GM12891 (cell line): ENCODE measurements around the gene SLC66A2.

Experiments
- POLR2A ChIP-seq: IDR thresholded peaks from 2 replicates; pipeline ENCODE4 v1.6.1; 2011; ENCODE audit warnings: low read depth, low read length, control low read depth
- TAF1 ChIP-seq: IDR thresholded peaks from 2 replicates; pipeline ENCODE4 v1.6.1; 2011; ENCODE audit warnings: low read depth, low read length, control low read depth

DNA sequence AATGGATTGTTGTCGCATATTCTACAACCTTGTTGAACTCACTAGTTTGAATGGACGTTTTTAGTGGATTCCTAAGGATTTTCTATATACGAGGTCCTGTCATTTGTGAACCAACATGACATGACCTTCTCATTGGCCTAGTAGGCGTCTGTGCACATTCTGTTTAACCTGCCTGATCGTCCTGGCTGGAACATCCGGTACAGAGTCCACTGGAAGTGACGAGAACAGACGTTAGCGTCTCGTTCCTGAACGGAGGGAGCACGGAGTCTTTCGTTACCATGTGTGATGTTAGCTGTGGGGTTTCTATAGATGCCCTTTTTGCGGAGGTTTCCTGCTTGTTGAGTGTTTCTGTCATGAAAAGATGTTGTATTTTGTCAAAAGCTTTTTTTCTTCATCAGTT is 61.9 kb downstream of the SLC66A2 start:
- TF ChIP-seq TAF1 = no peak
- no peak for TF ChIP-seq POLR2A
